Muscle layer of colon (tissue), 2 donors: Measurements from ENCODE around the gene MYO3A.
"Not testable (repeated sequence)": the region's sequence is repeated elsewhere in the genome, so short reads cannot be mapped to it uniquely, and the experiment has no call there.

Source experiments
- H3K27ac ChIP-seq: one replicate; pipeline ENCODE4 v1.7.0; 2013; ENCODE audit warnings: low read depth, mild to moderate bottlenecking, low read length, moderate library complexity
- H3K27me3 ChIP-seq, 2 donors: one replicate each; pipeline ENCODE4 v1.7.0; 2013; ENCODE audit warnings: low read length in 2 of 2, mild to moderate bottlenecking in 2 of 2; ENCODE audit not compliant: insufficient read depth in 2 of 2, control insufficient read depth in 1 of 2
- H3K36me3 ChIP-seq: one replicate; pipeline ENCODE4 v1.7.0; 2013; ENCODE audit warnings: mild to moderate bottlenecking, low read length; ENCODE audit not compliant: insufficient read depth
- H3K4me1 ChIP-seq: one replicate; pipeline ENCODE4 v1.7.0; 2013; ENCODE audit warnings: mild to moderate bottlenecking, low read length; ENCODE audit not compliant: insufficient read depth
- H3K4me3 ChIP-seq, 2 donors: one replicate each; pipeline ENCODE4 v1.7.0; 2013; ENCODE audit warnings: low read length in 2 of 2, low read depth in 1 of 2, mild to moderate bottlenecking in 1 of 2, moderate library complexity in 1 of 2
- H3K9ac ChIP-seq: one replicate; pipeline ENCODE4 v1.7.0; 2013; ENCODE audit warnings: low read length
- H3K9me3 ChIP-seq: one replicate; pipeline ENCODE4 v1.7.0; 2013; ENCODE audit warnings: mild to moderate bottlenecking, low read length
- donor health status: abdominal sarcoma.
- donor health status: Adenocarcinoma of cecum.

The MYO3A gene

GRCh38 chr10:26043469-26043868, 109.4 kb downstream of the MYO3A start:
- Histone ChIP-seq H3K27ac (no peak overlapping the region), H3K4me3 (no peak overlapping the region), H3K9ac (no peak overlapping the region), H3K4me1 (no peaks in the 10 kb centered on the region), H3K27me3 (no peaks in the 10 kb centered on the region), H3K9me3 (no peaks in the 10 kb centered on the region), H3K36me3 (no peaks in the 10 kb centered on the region)

- no peak overlapping the region for H3K9ac ChIP-seq
- no peak overlapping the region for H3K27ac ChIP-seq
- H3K4me1 ChIP-seq, result no peaks in the 10 kb centered on the region
- no peak overlapping the region for H3K4me3 ChIP-seq
- no peaks in the 10 kb centered on the region for H3K9me3 ChIP-seq
- H3K27me3 ChIP-seq, result no peaks in the 10 kb centered on the region
- H3K36me3 ChIP-seq, result no peaks in the 10 kb centered on the region
These were observed 110.2 kb downstream of the MYO3A start for GRCh38 chr10:26044141-26044749.

GRCh38 chr10:26046073-26046700, 112.2 kb downstream of the MYO3A start:
- no peaks in the 10 kb centered on the region for H3K9me3 ChIP-seq
- H3K4me1 ChIP-seq, result no peaks in the 10 kb centered on the region
- no peak overlapping the region for H3K27ac ChIP-seq
- no peak overlapping the region for H3K4me3 ChIP-seq
- H3K27me3 ChIP-seq, result no peaks in the 10 kb centered on the region
- H3K9ac ChIP-seq, result no peak overlapping the region
- H3K36me3 ChIP-seq, result no peaks in the 10 kb centered on the region

GRCh38 chr10:26048756-26049155, 114.7 kb downstream of the MYO3A start:
- Histone ChIP-seq H3K4me3 (no peak overlapping the region), H3K27me3 (no peaks in the 10 kb centered on the region), H3K9me3 (no peaks in the 10 kb centered on the region), H3K36me3 (no peaks in the 10 kb centered on the region), H3K9ac (no peak overlapping the region), H3K27ac (no peak overlapping the region), H3K4me1 (no peaks in the 10 kb centered on the region)

- Histone ChIP-seq H3K4me3 (no peak overlapping the region), H3K9me3 (no peaks in the 10 kb centered on the region), H3K27me3 (no peaks in the 10 kb centered on the region), H3K4me1 (no peaks in the 10 kb centered on the region), H3K36me3 (no peaks in the 10 kb centered on the region), H3K9ac (no peak overlapping the region), H3K27ac (no peak overlapping the region)
These were observed 118.3 kb downstream of the MYO3A start for GRCh38 chr10:26052326-26052725.

GRCh38 chr10:26057466-26057865, 123.4 kb downstream of the MYO3A start:
- Histone ChIP-seq H3K27ac (no peak overlapping the region), H3K4me1 (no peaks in the 10 kb centered on the region), H3K9ac (no peak overlapping the region), H3K4me3 (no peak overlapping the region), H3K9me3 (no peaks in the 10 kb centered on the region), H3K36me3 (no peaks in the 10 kb centered on the region), H3K27me3 (no peaks in the 10 kb centered on the region)

- Histone ChIP-seq H3K4me3 (no peak overlapping the region), H3K27ac (no peak overlapping the region), H3K4me1 (no peaks in the 10 kb centered on the region)
These were observed 130.1 kb downstream of the MYO3A start for GRCh38 chr10:26064106-26064505.

GRCh38 chr10:26067680-26068079, 133.7 kb downstream of the MYO3A start:
- Histone ChIP-seq H3K27me3 (no peaks in the 10 kb centered on the region), H3K4me3 (no peak overlapping the region), H3K9ac (no peak overlapping the region), H3K27ac (no peak overlapping the region), H3K36me3 (no peaks in the 10 kb centered on the region), H3K4me1 (no peaks in the 10 kb centered on the region), H3K9me3 (no peaks in the 10 kb centered on the region)

More at GRCh38 chr10:26064106-26064505, 130.1 kb downstream of the MYO3A start:
- Histone ChIP-seq H3K27me3 (no peaks in the 10 kb centered on the region), H3K36me3 (no peaks in the 10 kb centered on the region), H3K9ac (no peak overlapping the region), H3K9me3 (no peaks in the 10 kb centered on the region)

GRCh38 chr10:26080971-26081370, 146.9 kb downstream of the MYO3A start:
- not testable (repeated sequence) for H3K9me3 ChIP-seq, H3K36me3 ChIP-seq, H3K4me1 ChIP-seq, H3K27ac ChIP-seq, H3K27me3 ChIP-seq, H3K9ac ChIP-seq, H3K4me3 ChIP-seq

GRCh38 chr10:26081459-26081858, 147.4 kb downstream of the MYO3A start:
- H3K4me1 ChIP-seq, result no peaks in the 10 kb centered on the region
- no peaks in the 10 kb centered on the region for H3K36me3 ChIP-seq
- no peaks in the 10 kb centered on the region for H3K9me3 ChIP-seq
- no peak overlapping the region for H3K9ac ChIP-seq
- no peak overlapping the region for H3K27ac ChIP-seq
- no peaks in the 10 kb centered on the region for H3K27me3 ChIP-seq
- no peak overlapping the region for H3K4me3 ChIP-seq

- no peaks in the 10 kb centered on the region for H3K27me3 ChIP-seq
These were observed 151.5 kb downstream of the MYO3A start for GRCh38 chr10:26085549-26085948.

GRCh38 chr10:26087666-26088065, 153.6 kb downstream of the MYO3A start:
- Histone ChIP-seq H3K36me3 (no peaks in the 10 kb centered on the region), H3K27me3 (no peaks in the 10 kb centered on the region), H3K9ac (no peak overlapping the region), H3K4me1 (no peaks in the 10 kb centered on the region), H3K9me3 (no peaks in the 10 kb centered on the region), H3K27ac (no peak overlapping the region), H3K4me3 (no peak overlapping the region)

More at GRCh38 chr10:26085549-26085948, 151.5 kb downstream of the MYO3A start:
- Histone ChIP-seq H3K27ac (no peak overlapping the region), H3K9me3 (no peaks in the 10 kb centered on the region), H3K4me1 (no peaks in the 10 kb centered on the region), H3K36me3 (no peaks in the 10 kb centered on the region), H3K4me3 (no peak overlapping the region), H3K9ac (no peak overlapping the region)
